ENCODE measurements around the gene P2RY13. TPM values are rescaled to one million over a fixed set of nuclear protein-coding genes. Genes with fewer than 3 reads are reported as not detected.
A peak's percentile ranks its signal among the peaks of the same experiment; 100 is the strongest.

The P2RY13 gene
- total and polyA plus RNA-seq, 11 donors = 0.23 to 7.3 (median 0.45) TPM

DNA sequence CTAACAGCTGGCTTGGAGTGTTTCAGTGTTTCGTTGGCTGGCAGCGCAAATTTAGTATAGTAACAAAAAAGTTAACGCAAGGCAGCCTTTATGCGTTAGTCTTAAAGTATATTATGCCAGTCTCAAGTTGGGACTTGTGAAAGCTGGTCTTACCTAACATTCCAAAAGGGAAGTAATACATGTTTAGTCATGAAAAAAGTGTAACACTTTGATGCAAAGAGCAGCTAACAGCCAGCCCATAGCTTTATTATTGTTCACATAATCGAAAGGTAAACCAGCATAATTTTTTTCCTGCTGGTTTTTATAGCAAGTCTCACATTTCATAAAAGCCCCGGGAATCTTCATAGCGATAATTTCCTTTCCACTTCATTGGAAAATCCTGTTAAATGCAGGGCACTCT, 10.4 kb downstream of the P2RY13 start:
- intact Hi-C loops (cut with DNase I) = no loop called here
- Histone ChIP-seq H3K9me3 (no peaks in the 10 kb centered on the region), H3K36me3 (no peaks in the 10 kb centered on the region), H3K4me1 (peaks cover 0 to 27% (median 0%) of the 10 kb centered on the region in 12 donors), H3K27me3 (no peaks in the 10 kb centered on the region), H3K4me3 (no peak overlapping the region), H3K27ac (peak overlapping the region in 1 of 12 donors; percentile 57)
- no peak for TF ChIP-seq POLR2A (IDR thresholded peaks at IDR 0.05)
- TF ChIP-seq, protein P1, sequence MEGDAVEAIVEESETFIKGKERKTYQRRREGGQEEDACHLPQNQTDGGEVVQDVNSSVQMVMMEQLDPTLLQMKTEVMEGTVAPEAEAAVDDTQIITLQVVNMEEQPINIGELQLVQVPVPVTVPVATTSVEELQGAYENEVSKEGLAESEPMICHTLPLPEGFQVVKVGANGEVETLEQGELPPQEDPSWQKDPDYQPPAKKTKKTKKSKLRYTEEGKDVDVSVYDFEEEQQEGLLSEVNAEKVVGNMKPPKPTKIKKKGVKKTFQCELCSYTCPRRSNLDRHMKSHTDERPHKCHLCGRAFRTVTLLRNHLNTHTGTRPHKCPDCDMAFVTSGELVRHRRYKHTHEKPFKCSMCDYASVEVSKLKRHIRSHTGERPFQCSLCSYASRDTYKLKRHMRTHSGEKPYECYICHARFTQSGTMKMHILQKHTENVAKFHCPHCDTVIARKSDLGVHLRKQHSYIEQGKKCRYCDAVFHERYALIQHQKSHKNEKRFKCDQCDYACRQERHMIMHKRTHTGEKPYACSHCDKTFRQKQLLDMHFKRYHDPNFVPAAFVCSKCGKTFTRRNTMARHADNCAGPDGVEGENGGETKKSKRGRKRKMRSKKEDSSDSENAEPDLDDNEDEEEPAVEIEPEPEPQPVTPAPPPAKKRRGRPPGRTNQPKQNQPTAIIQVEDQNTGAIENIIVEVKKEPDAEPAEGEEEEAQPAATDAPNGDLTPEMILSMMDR (IDR thresholded peaks at IDR 0.05) = no peak
- DNase-seq (no peak), ATAC-seq (no peak)
- 87 to 91% (median 89%) methylated on average over 7 of the region's 7 CpGs for WGBS, 4 donors

DNA sequence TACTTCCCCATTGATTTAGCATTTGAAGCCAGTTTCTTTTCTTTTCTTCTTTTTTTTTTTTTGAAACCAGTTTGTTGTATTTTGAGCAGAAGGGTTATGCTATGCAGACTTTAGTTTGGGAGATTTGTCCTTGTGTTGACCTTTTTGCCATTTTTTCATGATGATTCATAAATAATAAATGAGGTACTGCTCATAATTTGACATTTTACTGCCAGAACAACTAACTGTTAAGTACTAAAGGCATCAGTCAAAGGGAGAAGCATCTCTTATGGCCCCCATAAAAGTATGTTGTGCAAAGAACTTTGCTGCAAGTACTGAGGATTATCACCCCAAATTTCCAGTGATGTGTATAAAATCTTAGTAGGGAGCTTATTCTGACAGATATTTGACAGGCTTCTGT, 11.0 kb downstream of the P2RY13 start:
- H3K9me3 ChIP-seq = no peaks in the 10 kb centered on the region
- no peaks in the 10 kb centered on the region for H3K27me3 ChIP-seq
- intact Hi-C loops (cut with DNase I) = no loop called here
- H3K27ac ChIP-seq = peak overlapping the region in 1 of 12 donors; percentile 57
- H3K4me1 ChIP-seq = peaks cover 0 to 27% (median 0%) of the 10 kb centered on the region in 12 donors
- no peak overlapping the region for H3K4me3 ChIP-seq
- DNase-seq = no peak
- no peaks in the 10 kb centered on the region for H3K36me3 ChIP-seq
- TF ChIP-seq, protein P1 (IDR thresholded peaks at IDR 0.05) = no peak
- no peak for TF ChIP-seq POLR2A (IDR thresholded peaks at IDR 0.05)
- no peak for ATAC-seq

DNA sequence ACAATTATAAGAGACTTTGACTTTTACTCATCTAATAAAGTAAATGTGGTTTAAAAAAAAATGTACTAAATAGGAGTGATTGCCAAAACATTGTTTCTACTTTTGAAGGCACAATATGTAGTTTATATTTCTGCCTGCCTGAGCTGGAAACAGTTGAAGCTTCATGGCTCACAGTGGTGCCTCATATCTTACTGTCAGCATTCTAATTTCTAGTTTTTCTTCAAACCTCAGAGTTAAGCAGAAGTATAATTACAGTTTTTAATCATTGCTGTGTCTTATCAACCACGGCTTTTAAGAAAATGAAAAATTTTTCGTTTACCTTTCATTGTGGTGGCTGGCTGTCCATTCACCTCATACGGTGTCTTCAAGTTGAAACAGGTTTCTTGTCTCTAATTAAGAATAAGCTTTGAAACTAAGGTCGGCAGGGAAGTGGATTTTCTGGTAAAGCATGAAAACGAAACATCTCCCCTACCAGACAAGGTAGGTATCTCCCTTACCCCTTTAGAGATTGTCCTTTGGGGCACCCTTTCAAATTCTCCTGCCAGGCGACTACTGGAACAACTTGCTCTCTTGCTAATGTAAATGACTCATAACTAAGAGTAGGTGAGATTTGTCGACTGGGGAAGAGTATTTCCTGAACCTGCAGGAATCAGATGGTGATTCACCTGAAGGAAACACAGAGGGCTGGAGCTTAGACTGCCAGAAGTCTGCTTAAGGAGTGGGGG, 12.9 kb downstream of the P2RY13 start, which contains the start of gene GPR87:
Gene GPR87 (minus strand): TSS at position 554 of the 725 bp plus-strand sequence. CDS start 16,720 bp downstream, outside the sequence.
- TF ChIP-seq, protein P1 (IDR thresholded peaks at IDR 0.05) = no peak
- no peak for TF ChIP-seq POLR2A (IDR thresholded peaks at IDR 0.05)
- no peak for DNase-seq
- Histone ChIP-seq H3K27me3 (no peaks in the 10 kb centered on the region), H3K4me3 (no peak within 1 kb of the TSS), H3K36me3 (no peaks in the 10 kb centered on the region), H3K9me3 (no peaks in the 10 kb centered on the region), H3K27ac (no peak within 1 kb of the TSS), H3K4me1 (peaks cover 0 to 18% (median 0%) of the 10 kb centered on the region in 12 donors)
- no peak for ATAC-seq
- 76 to 79% (median 77%) methylated on average over 7 of the region's 7 CpGs for WGBS, 4 donors
- intact Hi-C loops (cut with DNase I) = no loop called here

DNA sequence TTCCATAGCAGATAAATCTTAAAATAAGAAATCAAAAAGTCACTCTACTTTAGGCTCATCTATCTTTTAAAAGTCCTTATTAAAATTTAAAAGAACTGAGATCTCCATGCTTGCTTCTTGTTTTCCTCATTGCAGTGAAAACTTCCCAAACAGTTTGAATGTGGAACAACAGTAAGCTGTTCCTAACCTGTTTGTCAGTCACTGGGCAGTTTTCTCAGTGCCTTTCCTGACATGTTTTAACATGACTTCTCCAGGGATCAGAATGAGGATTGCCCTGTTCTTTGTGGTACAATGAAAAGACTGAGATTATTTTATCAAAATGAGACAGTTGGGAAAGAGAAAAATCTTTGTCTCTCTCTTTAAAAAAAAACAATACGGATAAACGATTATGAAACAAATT, 13.5 kb downstream of the P2RY13 start:
- H3K9me3 ChIP-seq = no peaks in the 10 kb centered on the region
- no peak for TF ChIP-seq POLR2A (IDR thresholded peaks at IDR 0.05)
- TF ChIP-seq, protein P1 (IDR thresholded peaks at IDR 0.05) = no peak
- H3K4me3 ChIP-seq = no peak overlapping the region
- H3K27ac ChIP-seq = no peak overlapping the region
- intact Hi-C loops (cut with DNase I) = no loop called here
- no peak for ATAC-seq
- no peaks in the 10 kb centered on the region for H3K36me3 ChIP-seq
- WGBS, 4 donors = 86 to 94% (median 91%) methylated on average over 2 of the region's 2 CpGs
- DNase-seq = no peak
- no peaks in the 10 kb centered on the region for H3K27me3 ChIP-seq
- peaks cover 0 to 13% (median 0%) of the 10 kb centered on the region in 12 donors for H3K4me1 ChIP-seq

Measured in heart left ventricle (tissue), 16 donors.